Stimulated activated CD8-positive, alpha-beta memory T cell treated with anti-CD3 and anti-CD28 coated beads, Interleukin-4, amount 100 ng/mL, for 48 hours (primary cell): ENCODE results near the gene VANGL2.
"Not testable (repeated sequence)": the region's sequence is repeated elsewhere in the genome, so short reads cannot be mapped to it uniquely, and the experiment has no call there.

Experiments used
- DNase-seq: peaks from one replicate; pipeline ENCODE4 v3.0.0-alpha.2; 2020

The VANGL2 gene

GRCh38 chr1:160370561-160371345 is 29.6 kb upstream of the VANGL2 start:
- peak; percentile 15 for DNase-seq

- peak; percentile 10 for DNase-seq
Observed at GRCh38 chr1:160371346-160371631, 29.1 kb upstream of the VANGL2 start.

GRCh38 chr1:160371756-160372155 is 28.6 kb upstream of the VANGL2 start:
- no peak for DNase-seq

DNA sequence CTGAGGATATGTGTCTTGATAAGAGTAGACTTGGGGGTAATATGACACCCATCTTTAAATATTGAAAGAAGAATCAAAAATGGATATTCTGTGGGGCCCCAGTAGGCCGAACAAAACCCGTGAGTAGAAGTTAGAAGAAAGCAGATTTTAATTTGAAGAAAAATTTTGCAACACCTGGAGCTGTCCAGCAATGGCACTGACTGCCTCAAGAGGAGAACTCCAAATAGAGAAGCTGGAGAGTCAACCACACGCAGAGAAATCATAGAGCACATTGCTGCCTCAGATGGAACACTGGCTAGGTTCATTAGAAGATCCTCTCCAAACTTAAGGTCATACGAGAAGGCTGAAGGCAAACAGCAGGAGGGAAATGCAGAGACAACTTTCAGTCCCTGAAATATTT is 26.7 kb upstream of the VANGL2 start:
- DNase-seq, result no peak

DNA sequence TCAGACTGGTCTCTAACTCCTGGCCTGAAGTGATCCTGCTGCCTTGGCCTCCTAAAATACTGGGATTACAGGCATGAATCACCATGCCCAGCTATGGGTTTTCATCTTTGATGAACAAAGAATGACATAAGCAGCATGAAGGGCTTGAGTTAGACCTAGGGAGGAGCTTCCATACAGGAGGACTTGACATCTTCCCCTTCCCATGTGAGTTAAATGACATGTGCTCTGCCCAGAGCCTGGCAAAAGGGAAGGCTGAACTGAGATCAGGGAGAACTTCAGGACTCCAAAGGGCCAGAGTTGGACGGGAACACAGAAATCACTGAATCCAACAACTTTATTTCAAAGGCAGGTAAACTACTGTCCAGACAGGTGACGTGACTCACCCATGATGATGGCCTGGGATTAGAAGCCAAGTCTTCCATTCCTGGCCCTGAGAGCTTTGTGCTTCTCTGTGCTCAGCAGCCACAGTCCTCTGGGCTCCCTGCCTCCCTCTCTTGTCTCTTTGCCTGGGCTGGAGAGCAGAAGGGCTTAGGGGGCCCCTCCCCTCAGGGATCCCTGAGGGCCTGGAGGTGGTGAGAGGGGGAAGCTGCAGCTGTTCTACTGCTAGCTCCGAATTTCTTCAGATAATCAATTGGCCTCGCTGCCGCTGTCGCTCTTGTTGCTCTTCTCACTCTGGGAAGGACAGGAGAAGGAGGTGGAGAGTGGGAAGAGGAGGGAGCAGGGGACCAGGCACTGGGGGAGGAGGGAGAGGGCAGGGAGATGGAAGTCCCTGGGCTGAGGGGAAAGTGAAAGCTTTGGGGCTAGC is 25.9 kb upstream of the VANGL2 start:
- peak; percentile 18 for DNase-seq

DNA sequence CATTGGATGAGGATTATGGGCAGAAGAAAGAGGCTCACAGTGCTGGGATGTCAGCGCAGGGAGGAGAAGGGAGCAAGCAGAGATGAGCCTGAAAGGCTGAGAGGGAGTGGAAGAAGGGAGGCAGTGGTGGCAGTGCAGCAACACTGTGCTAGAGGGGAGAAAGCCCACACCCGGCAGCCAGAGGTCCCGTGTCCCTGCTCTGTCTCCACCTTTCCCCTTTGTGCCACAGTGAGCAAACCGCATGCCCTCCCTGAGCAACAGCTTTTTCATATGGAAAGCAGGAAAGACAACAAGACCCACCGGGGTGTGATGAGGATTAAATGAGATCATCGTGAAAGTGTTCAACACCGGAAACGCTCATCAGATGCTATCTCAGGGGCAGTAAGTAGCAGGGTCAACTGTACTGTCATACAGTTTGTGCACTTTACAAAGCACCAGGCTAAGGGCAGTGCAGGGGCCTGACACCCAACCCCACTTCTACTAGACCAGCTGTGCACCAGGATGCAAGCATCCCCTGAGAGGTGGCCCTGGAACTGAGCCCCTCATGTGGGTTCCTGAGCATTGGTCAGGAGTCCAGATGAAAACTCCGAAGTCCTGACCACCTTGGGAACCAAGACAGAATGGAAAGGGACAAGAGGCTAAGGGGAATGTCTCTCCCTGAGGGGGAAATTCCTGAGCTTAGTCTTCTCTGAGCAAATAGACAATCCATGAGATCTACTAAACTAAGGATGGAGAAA is 24.4 kb upstream of the VANGL2 start:
- DNase-seq, result peak; percentile 41

- DNase-seq, result peak; percentile 32
Observed at GRCh38 chr1:160376525-160377131, 23.7 kb upstream of the VANGL2 start.

DNA sequence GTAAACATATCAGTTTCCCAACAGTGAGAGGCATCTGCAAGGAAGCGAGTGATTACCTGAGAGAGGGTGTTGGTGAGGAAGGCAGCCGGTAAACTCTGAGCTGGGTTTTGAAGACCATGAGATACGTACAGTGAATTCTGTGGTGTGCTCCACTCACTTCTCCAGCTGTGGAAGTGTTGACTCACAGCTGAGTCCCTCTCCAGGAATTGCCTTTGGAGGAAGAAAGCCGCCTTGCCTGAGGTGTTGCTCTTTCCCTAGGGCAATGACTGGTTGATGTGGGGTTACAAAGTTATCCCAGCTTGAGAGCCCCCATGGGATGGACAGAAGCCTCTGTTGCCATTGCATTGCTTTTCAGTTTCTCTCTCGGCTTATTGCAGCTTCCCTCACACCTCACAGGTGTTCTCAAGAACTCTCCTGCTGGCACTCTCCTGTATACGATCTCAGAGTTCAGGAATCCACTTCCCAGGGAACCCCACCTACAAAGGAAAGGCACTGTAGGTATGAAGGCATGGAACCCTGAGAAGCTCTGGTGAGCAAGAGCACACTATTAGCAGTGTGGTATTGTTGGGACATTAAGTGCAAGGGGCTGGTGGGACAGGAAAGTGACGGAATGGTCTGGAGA is 22.7 kb upstream of the VANGL2 start:
- peak; percentile 16 for DNase-seq

GRCh38 chr1:160384812-160385211 is 15.6 kb upstream of the VANGL2 start:
- not testable (repeated sequence) for DNase-seq

DNA sequence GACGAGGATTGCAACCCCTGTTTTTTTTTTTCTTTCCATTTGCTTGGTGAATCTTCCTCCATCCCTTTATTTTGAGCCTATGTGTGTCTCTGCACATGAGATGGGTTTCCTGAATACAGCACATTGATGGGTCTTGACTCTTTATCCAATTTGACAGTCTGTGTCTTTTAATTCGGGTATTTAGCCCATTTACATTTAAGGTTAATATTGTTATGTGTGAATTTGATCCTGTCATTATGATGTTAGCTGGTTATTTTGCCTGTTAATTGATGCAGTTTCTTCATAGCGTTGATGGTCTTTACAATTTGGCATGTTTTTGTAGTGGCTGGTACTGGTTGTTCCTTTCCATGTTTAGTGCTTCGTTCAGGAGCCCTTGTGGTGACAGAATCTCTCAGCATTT is 12.0 kb upstream of the VANGL2 start:
- DNase-seq, result not testable (repeated sequence)

DNA sequence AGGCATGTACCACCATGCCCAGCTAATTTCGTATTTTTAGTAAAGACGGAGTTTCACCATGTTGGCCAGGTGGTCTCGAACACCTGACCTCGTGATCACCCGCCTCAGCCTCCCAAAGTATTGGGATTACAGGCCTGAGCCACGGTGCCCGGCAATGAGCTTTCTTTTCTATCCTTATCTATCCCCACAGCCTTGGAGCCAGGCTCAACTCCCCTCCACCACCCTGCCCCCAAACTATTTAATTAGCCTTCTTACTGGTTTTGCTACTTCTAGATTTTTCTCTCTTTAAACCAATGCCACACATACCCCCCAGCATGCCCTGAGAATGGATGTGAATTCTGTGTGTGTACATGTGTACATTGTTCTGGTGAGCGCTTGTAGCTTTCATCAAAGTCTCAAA is 5.7 kb upstream of the VANGL2 start:
- DNase-seq, result no peak

GRCh38 chr1:160397651-160398050 is 2.7 kb upstream of the VANGL2 start:
- peak; percentile 10 for DNase-seq

- peak; percentile 11 for DNase-seq
Observed at GRCh38 chr1:160398823-160399222, 1.5 kb upstream of the VANGL2 start.

DNA sequence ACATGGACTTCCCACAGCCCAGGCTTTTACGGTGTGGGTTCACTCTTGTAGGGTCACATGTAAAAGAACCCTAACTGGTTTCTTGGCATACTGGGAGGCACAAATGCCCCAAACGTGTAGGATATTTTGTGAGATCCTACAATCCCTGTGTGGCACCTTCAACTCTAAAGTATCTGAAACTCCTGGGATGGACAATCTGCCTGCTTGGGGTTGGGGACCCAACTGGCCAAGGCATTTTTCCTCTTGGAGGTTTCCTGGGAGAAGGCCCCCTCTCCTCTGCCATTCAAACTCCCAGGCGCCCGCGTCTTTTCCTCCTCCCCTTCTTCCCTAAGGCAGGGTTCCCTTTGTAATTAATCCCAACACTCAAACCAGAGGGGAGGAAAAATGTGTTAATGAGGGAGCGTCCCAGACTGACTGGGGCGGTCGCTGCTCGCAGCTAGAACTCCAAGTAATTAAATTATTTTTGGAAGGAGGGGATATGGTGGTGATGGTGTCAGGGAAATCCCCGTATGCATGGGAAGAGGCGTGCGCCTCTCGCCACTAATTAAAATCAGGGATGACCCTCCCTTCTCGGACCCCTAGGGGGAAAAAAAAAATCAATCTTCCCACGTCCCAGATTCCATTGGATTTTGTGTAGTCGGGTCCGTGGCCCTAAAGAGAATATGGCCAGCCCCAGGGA is 681 bp upstream of the VANGL2 start:
- DNase-seq, result no peak

DNA sequence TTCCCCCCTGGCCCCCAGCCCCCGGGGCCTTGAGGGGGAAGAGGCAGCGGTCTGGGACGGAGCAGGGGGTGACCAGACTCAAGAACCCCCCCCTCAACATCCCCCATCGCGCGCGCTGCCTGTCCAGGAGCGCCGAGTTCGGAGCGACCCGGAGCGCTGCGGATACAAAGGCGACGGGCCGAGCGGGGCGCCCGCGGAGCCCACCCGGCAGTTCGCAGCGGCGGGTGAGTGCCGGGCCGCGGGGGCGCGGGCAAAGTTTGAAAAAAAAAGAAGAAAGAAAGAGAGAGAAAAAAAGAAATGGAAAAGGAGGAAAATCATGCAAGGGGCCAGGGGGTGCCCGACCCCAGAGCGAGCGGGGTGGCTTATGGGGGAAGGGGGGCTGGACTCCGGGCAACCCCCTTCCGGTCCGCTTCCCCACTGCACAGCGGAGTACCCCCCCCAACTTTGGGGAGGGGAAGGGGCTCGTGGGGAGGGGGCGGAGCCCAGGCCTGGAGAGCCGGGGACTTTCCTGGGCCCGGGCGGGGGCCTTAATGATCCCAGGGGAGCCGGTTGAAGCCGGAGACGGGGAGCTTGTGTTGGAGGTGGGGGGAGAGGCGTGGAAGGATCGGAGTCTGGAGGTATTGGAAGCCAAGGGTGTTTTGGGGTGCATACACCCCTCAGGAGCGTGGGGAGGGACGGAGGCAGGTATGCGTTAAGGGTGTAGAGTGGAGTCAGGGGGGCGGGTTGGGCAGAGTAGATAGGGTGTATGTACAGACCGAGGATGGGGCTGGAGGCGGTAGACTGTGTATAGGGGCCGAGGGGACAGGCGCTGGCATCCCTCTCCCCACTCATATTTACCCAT is 502 bp downstream of the VANGL2 start:
- peak; percentile 30 for DNase-seq

- DNase-seq, result peak; percentile 14
Observed at GRCh38 chr1:160401487-160401805, 1.1 kb downstream of the VANGL2 start.

DNA sequence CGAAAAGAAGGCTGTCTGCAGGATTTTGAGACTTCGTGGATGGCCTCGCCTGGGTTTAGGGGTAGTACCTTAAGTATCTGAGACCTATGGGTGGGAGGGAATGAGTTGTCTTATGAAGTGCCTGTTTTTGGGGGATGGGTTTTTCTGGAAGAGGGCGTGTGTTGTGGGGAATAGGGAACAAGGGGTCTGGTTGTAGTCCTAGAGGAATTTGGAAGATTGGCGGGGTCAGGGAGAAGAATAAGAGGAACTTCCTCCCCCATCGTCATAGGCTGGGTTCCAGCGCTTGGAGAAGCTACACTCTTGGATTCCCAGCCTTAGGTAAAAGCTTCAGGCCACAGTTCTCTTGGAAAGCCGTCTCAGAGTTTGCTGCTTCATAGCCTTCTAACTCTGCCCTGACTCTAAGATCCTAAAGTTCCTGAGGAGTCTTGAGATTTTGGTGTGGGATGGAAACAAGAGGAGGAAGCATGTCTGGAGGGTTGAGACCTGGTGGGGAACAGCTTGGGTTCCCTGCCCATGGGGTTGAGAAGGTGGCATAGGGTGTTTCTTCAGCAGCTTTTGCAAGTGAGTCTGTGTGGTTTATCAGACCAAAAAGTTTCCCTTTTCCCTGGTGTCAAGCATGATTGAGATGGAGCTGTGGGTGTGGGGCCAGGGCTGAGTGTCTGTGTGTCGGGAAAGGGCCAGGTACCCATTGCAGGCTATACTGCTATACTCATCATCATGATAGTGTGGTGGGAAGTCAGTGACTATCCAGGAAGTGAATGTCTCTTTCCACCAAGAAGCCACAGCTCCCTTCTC is 1.8 kb downstream of the VANGL2 start:
- DNase-seq, result peak; percentile 19

GRCh38 chr1:160403244-160403643 is 2.9 kb downstream of the VANGL2 start:
- DNase-seq, result peak; percentile 10

DNA sequence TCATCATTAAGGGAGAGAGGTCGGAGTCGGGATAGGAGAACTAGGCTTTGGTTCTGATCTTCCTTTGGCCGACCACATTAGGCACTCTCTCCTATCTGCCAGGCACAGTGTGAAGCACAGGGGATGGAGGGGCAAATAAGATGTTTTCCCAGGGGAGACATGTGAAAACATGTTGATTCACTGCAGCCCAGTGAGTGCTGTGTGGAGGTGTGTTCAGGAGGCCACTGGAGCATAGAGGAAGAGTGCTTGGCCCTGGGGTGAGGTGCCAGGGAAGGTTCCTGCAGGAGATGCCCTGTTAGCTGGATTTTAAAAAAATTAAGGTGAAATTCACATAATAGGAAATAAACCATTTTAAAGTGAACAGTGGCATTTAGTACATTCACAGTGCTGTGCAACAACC is 3.7 kb downstream of the VANGL2 start:
- peak; percentile 17 for DNase-seq

DNA sequence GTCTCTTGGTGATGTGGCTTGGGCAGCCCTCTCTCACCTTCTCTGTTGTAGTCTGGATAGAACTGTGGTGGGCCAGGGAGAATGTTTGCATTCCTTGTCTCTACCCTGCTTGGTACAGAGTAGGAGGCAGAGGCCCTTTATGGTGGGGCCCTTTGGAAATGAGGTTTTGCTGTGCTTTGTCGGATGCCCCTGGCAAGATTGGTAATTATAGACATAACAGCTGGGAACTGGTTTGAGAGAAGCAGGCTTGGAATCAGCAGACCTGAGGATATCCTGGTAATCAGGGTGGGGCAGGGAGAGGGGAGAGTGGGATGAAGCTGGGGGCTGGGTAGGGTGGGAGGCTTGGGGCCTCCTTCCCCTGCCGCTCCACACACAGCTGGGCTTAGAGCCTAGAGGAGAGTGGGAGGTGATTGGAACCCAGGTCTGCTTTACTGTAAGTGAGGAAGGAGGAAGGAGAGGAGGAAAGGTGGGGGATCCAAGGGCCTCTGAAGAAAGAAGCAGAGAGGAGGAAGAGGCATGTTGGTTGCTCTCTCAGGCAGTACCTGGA is 5.0 kb downstream of the VANGL2 start:
- DNase-seq, result peak; percentile 4
